Skeletal muscle tissue (tissue), 4 donors: ENCODE data around the gene KCNJ18. TPM values are rescaled to one million over a fixed set of nuclear protein-coding genes. Genes with fewer than 3 reads are reported as not detected.
A peak's percentile ranks its signal among the peaks of the same experiment; 100 is the strongest.
"Not testable (repeated sequence)": the region's sequence is repeated elsewhere in the genome, so short reads cannot be mapped to it uniquely, and the experiment has no call there.

Experiments used
- H3K27ac ChIP-seq: one replicate; pipeline ENCODE4 v1.7.0; 2013; ENCODE audit warnings: mild to moderate bottlenecking, low read depth, low read length, inconsistent platforms
- H3K27me3 ChIP-seq, 3 donors: one replicate each; pipeline ENCODE4 v1.7.0; 2013; ENCODE audit warnings: low read length in 3 of 3; ENCODE audit not compliant: control insufficient read depth in 3 of 3, insufficient read depth in 3 of 3
- H3K36me3 ChIP-seq, 3 donors: one replicate each; pipeline ENCODE4 v1.7.0; 2013; ENCODE audit warnings: low read length in 3 of 3; ENCODE audit not compliant: control insufficient read depth in 3 of 3, insufficient read depth in 3 of 3
- H3K4me1 ChIP-seq, 3 donors: one replicate each; pipeline ENCODE4 v1.7.0; 2013; ENCODE audit warnings: low read length in 3 of 3, mild to moderate bottlenecking in 3 of 3; ENCODE audit not compliant: control insufficient read depth in 3 of 3, insufficient read depth in 3 of 3
- H3K4me3 ChIP-seq, 3 donors: one replicate each; pipeline ENCODE4 v1.7.0; 2013; ENCODE audit warnings: low read length in 3 of 3
- H3K9ac ChIP-seq, 3 donors: one replicate each; pipeline ENCODE4 v1.7.0; 2013; ENCODE audit warnings: low read length in 3 of 3, mild to moderate bottlenecking in 3 of 3, moderate library complexity in 2 of 3, low read depth in 1 of 3
- H3K9me3 ChIP-seq, 3 donors: one replicate each; pipeline ENCODE4 v1.7.0; 2013; ENCODE audit warnings: low read length in 3 of 3; ENCODE audit not compliant: control insufficient read depth in 3 of 3
- total RNA-seq: library from RNA; depleted of rRNA; stranded (reverse); fragments of >200 nt; gene quantifications from one replicate; pipeline ENCODE4 v1.2.3, GENCODE V29; 2014
- donor health status: Osteomylitis.

KCNJ18 gene
- total RNA-seq, 1 donor from 2014 or later: not detected

DNA sequence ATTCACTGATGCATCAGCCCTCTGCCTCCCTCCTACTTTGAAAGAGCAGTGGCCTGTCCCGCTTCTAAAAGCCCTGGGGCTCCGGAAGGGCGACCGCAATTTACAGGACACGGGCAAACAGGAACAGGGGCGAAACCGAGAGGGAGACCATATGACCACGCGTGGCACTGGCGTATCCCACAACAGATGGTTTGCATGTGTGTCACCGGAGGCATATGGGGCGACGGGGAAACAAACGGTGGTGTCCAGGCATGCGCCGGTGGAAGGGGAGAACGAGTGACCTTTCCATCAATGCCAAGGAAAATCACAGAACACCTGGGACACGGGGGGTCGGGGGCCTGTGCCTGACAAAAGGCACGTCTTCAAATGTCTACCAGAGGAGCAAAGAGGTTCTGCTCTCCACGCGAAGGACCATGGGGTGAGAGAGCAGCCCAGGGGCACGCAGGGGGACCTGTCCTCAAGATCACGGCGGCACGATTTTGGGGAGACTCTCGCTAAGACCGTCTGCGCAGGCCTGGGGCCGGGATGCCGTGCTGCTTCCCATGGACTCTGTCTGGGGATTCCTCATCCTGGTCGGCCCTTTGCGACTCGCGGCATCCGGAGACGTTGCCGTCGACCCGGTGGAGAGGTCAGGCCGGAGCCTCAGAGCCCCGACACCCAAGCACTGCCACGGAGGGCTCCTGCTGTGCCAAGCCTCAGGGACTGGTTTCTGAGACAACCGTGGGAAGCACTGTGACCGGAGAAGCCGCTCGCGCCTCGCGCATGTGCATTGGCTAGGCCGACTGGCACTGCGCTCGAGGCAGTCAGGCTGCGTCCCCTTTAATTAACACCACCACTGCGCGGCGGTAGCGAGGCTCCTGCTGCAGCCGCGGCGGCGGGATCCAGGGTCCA lies 12.8 kb upstream of the KCNJ18 start:
- Histone ChIP-seq H3K4me3 (peak overlapping the region in 1 of 3 donors; percentile 22), H3K4me1 (no peaks in the 10 kb centered on the region), H3K9ac (no peak overlapping the region), H3K27ac (no peak overlapping the region), H3K9me3 (peaks cover 0 to 2% (median 2%) of the 10 kb centered on the region in 3 donors), H3K27me3 (peaks cover 0 to 6% (median 0%) of the 10 kb centered on the region in 3 donors), H3K36me3 (no peaks in the 10 kb centered on the region)

DNA sequence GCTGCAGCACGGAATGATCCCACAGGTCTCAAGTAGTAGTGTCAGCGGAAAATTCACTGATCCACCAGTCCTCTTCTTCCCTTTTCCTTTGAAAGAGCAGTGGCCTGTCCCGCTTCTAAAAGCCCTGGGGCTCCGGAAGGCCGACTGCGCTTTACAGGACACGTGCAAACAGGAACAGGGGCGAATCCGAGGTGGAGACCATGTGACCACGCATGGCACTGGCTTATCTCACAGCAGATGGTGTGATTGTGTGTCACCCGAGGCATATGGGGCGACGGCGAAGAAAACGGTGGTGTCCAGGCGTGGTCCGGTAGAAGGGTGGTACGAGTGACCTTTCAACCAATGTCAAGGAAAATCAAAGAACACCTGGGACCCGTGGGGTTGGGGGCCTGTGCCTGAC lies 12.0 kb upstream of the KCNJ18 start:
- no peak overlapping the region for H3K4me3 ChIP-seq
- no peak overlapping the region for H3K27ac ChIP-seq
- no peaks in the 10 kb centered on the region for H3K36me3 ChIP-seq
- H3K4me1 ChIP-seq: no peaks in the 10 kb centered on the region
- H3K9me3 ChIP-seq: peaks cover 0 to 2% (median 2%) of the 10 kb centered on the region in 3 donors
- no peak overlapping the region for H3K9ac ChIP-seq
- H3K27me3 ChIP-seq: peaks cover 0 to 6% (median 0%) of the 10 kb centered on the region in 3 donors

DNA sequence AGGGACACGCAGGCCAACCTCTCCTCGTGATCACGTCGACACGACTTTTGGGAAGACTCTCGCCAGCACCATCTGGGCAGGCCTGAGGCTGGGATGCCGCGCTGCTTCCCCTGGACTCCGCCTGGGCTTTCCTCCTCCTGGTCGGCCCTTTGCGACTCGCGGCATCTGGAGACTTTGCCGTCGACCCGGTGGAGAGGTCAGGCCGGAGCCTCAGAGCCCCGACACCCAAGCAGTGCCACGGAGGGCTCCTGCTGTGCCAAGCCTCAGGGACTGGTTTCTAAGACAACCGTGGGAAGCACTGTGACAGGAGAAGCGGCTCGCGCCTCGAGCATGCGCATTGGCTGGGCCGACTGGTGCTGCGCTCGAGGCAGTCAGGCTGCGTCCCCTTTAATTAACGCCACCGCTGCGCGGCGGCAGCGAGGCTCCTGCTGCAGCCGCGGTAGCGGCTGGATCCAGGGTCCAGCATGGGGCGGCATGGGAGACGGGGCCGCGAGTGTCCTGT lies 11.4 kb upstream of the KCNJ18 start:
- H3K36me3 ChIP-seq, H3K9me3 ChIP-seq, H3K4me1 ChIP-seq, H3K27ac ChIP-seq, H3K9ac ChIP-seq, H3K4me3 ChIP-seq, H3K27me3 ChIP-seq: not testable (repeated sequence)

DNA sequence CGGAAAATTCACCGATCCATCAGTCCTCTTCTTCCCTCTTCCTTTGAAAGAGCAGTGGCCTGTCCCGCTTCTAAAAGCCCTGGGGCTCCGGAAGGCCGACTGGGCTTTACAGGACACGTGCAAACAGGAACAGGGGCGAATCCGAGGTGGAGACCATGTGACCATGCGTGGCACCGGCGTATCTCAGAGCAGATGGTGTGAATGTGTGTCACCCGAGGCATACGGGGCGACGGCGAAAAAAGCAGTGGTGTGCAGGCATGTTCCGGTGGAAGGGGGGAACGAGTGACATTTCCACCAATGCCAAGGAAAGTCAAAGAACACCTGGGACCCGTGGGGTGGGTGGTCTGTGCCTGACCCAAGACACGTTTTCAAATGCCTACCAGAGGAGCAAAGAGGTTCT lies 10.7 kb upstream of the KCNJ18 start:
- not testable (repeated sequence) for H3K36me3 ChIP-seq, H3K4me1 ChIP-seq, H3K27me3 ChIP-seq, H3K27ac ChIP-seq, H3K9me3 ChIP-seq, H3K9ac ChIP-seq, H3K4me3 ChIP-seq

DNA sequence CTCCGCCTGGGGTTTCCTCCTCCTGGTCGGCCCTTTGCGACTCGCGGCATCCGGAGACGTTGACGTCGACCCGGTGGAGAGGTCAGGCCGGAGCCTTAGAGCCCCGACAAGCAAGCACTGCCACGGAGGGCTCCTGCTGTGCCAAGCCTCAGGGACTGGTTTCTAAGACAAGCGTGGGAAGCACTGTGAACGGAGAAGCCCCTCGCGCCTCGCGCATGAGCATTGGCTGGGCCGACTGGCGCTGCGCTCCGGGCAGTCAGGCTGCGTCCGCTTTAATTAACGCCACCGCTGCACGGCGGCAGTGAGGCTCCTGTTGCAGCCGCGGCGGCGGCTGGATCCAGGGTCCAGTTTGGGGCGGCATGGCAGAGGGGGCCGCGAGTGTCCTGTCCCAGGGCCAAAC lies 10.2 kb upstream of the KCNJ18 start:
- not testable (repeated sequence) for H3K9me3 ChIP-seq, H3K4me1 ChIP-seq, H3K36me3 ChIP-seq, H3K27ac ChIP-seq, H3K4me3 ChIP-seq, H3K27me3 ChIP-seq, H3K9ac ChIP-seq

DNA sequence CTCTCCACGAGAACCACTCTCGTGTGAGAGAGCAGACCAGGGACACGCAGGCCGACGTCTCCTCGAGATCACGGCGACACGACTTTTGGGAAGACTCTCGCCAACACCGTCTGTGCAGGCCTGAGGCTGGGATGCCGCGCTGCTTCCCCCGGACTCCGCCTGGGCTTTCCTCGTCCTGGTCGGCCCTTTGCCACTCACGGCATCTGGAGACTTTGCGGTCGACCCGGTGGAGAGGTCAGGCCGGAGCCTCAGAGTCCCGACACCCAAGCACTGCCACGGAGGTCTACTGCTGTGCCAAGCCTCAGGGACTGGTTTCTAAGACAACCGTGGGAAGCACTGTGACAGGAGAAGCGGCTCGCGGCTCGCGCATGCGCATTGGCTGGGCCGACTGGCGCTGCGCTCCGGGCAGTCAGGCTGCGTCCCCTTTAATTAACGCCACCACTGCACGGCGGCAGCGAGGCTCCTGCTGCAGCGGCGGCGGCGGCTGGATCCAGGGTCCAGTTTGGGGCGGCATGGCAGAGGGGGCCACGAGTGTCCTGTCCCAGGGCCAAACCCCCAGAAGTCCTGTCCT lies 9.1 kb upstream of the KCNJ18 start:
- not testable (repeated sequence) for H3K36me3 ChIP-seq, H3K4me3 ChIP-seq, H3K9ac ChIP-seq, H3K9me3 ChIP-seq, H3K27me3 ChIP-seq, H3K27ac ChIP-seq, H3K4me1 ChIP-seq

DNA sequence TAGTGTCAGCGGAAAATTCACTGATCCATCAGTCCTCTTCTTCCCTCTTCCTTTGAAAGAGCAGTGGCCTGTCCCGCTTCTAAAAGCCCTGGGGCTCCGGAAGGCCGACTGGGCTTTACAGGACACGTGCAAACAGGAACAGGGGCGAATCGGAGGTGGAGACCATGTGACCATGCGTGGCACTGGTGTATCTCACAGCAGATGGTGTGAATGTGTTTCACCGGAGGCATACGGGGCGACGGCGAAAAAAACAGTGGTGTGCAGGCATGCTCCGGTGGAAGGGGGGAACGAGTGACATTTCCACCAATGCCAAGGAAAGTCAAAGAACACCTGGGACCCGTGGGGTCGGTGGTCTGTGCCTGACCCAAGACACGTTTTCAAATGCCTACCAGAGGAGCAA lies 8.4 kb upstream of the KCNJ18 start:
- H3K27ac ChIP-seq, H3K36me3 ChIP-seq, H3K27me3 ChIP-seq, H3K9ac ChIP-seq, H3K9me3 ChIP-seq, H3K4me1 ChIP-seq, H3K4me3 ChIP-seq: not testable (repeated sequence)

DNA sequence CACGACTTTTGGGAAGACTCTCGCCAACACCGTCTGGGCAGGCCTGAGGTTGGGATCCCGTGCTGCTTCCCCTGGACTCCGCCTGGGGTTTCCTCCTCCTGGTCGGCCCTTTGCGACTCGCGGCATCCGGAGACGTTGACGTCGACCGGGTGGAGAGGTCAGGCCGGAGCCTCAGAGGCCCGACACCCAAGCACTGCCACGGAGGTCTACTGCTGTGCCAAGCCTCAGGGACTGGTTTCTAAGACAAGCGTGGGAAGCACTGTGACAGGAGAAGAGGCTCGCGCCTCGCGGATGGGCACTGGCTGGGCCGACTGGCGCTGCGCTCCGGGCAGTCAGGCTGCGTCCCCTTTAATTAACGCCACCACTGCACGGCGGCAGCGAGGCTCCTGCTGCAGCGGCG lies 7.9 kb upstream of the KCNJ18 start:
- not testable (repeated sequence) for H3K9me3 ChIP-seq, H3K4me1 ChIP-seq, H3K27ac ChIP-seq, H3K4me3 ChIP-seq, H3K27me3 ChIP-seq, H3K36me3 ChIP-seq, H3K9ac ChIP-seq

DNA sequence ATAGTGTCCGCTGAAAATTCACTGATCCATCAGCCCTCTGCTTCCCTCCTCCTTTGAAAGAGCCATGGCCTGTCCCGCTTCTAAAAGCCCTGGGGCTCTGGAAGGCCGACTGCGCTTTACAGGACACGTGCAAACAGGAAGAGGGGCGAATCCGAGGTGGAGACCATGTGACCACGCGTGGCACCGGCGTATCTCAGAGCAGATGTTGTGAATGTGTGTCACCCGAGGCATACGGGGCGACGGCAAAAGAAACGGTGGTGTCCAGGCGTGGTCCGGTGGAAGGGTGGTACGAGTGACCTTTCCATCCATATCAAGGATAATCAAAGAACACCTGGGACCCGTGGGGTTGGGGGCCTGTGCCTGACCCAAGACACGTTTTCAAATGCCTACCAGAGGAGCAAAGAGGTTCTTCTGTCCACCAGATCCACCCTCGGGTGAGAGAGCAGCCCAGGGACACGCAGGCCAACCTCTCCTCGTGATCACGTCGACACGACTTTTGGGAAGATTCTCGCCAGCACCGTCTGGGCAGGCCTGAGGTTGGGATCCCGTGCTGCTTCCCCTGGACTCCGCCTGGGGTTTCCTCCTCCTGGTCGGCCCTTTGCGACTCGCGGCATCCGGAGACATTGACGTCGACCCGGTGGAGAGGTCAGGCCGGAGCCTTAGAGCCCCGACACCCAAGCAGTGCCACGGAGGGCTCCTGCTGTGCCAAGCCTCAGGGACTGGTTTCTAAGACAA lies 7.1 kb upstream of the KCNJ18 start:
- not testable (repeated sequence) for H3K4me1 ChIP-seq, H3K27ac ChIP-seq, H3K9me3 ChIP-seq, H3K27me3 ChIP-seq, H3K36me3 ChIP-seq, H3K9ac ChIP-seq, H3K4me3 ChIP-seq
